MM.1S (cell line): ENCODE results near the gene TRAPPC3.

Source experiments
- DNase-seq: peaks from one replicate; pipeline ENCODE4 v3.0.0-alpha.2; 2015
- H2AFZ ChIP-seq: fragments of 300-600 bp; sonication (generic); 2 replicates; pipeline ENCODE4 v1.6.0; 2016; ENCODE audit warnings: antibody characterized with exemption, low read length
- H3F3A ChIP-seq: fragments of 300-600 bp; sonication (generic); 2 replicates; pipeline ENCODE4 v1.6.1; 2016; ENCODE audit warnings: mild to moderate bottlenecking, antibody characterized with exemption, low read length, moderate library complexity, mixed read lengths; ENCODE audit not compliant: insufficient read depth
- H3K27ac ChIP-seq: fragments of 300-600 bp; sonication (generic); 2 replicates; pipeline ENCODE4 v1.5.1; 2016; ENCODE audit warnings: mild to moderate bottlenecking, low read length
- H3K27me3 ChIP-seq: fragments of 300-600 bp; sonication (generic); replicated peaks from 2 replicates; pipeline ENCODE4 v1.6.0; 2016; ENCODE audit warnings: low read length; ENCODE audit not compliant: insufficient read depth
- H3K36me3 ChIP-seq: fragments of 300-600 bp; sonication (generic); replicated peaks from 2 replicates; pipeline ENCODE4 v1.6.1; 2016; ENCODE audit warnings: mild to moderate bottlenecking, low read length, mixed read lengths; ENCODE audit not compliant: insufficient read depth
- H3K4me1 ChIP-seq: fragments of 300-600 bp; sonication (generic); 2 replicates; pipeline ENCODE4 v1.6.1; 2016; ENCODE audit warnings: low read length, mixed read lengths
- H3K4me2 ChIP-seq: fragments of 300-600 bp; sonication (generic); 2 replicates; pipeline ENCODE4 v1.6.0; 2016; ENCODE audit warnings: low read depth, low read length
- H3K4me3 ChIP-seq: fragments of 300-600 bp; sonication (generic); 2 replicates; pipeline ENCODE4 v1.5.1; 2016; ENCODE audit warnings: low read length, mixed read lengths
- H3K79me2 ChIP-seq: fragments of 300-600 bp; sonication (generic); 2 replicates; pipeline ENCODE4 v1.6.1; 2016; ENCODE audit warnings: mixed run types, low read length, mixed read lengths
- H3K9ac ChIP-seq: fragments of 300-600 bp; sonication (generic); 2 replicates; pipeline ENCODE4 v1.6.1; 2016; ENCODE audit warnings: low read length, mixed read lengths
- H3K9me2 ChIP-seq: fragments of 300-600 bp; sonication (generic); replicated peaks from 2 replicates; pipeline ENCODE4 v1.6.1; 2016; ENCODE audit warnings: mild to moderate bottlenecking, low read length, mixed read lengths; ENCODE audit not compliant: insufficient read depth
- H3K9me3 ChIP-seq: fragments of 300-600 bp; sonication (generic); replicated peaks from 2 replicates; pipeline ENCODE4 v1.6.1; 2016; ENCODE audit warnings: mild to moderate bottlenecking, low read length, mixed read lengths; ENCODE audit not compliant: insufficient read depth
- H4K20me1 ChIP-seq: fragments of 300-600 bp; sonication (generic); 2 replicates; pipeline ENCODE4 v1.6.1; 2016; ENCODE audit warnings: mild to moderate bottlenecking, low read length, moderate library complexity, mixed read lengths; ENCODE audit not compliant: insufficient read depth
- CTCF ChIP-seq: fragments of 300-600 bp; sonication (generic); IDR thresholded peaks from 2 replicates; pipeline ENCODE4 v1.5.1; 2016; ENCODE audit warnings: antibody characterized with exemption, low read length, mixed read lengths
- EZH2 ChIP-seq: fragments of 300-600 bp; sonication (generic); optimal IDR thresholded peaks from 2 replicates; pipeline ENCODE3; 2017; ENCODE audit warnings: low read depth, mild to moderate bottlenecking, antibody characterized with exemption, low read length, mixed read lengths
- EZH2phosphoT487 ChIP-seq: fragments of 300-600 bp; sonication (generic); IDR thresholded peaks from 2 replicates; pipeline ENCODE4 v1.6.1; 2018; ENCODE audit warnings: antibody characterized with exemption, low read length

Gene TRAPPC3

GRCh38 chr1:36128126-36128904 is 21.0 kb downstream of the TRAPPC3 start:
- peaks cover 22% of the 10 kb centered on the region for H3K27me3 ChIP-seq
- no peaks in the 10 kb centered on the region for H3K36me3 ChIP-seq
- no peak overlapping the region for H3K4me3 ChIP-seq
- no peaks in the 10 kb centered on the region for H3K79me2 ChIP-seq
- H3K9me3 ChIP-seq, result no peaks in the 10 kb centered on the region
- H3K4me2 ChIP-seq, result no peak overlapping the region
- TF ChIP-seq CTCF, result no peak
- no peak for TF ChIP-seq EZH2phosphoT487
- no peak for TF ChIP-seq EZH2
- H4K20me1 ChIP-seq, result no peaks in the 10 kb centered on the region
- H3K9me2 ChIP-seq, result no peaks in the 10 kb centered on the region
- no peak for DNase-seq
- H3K27ac ChIP-seq, result no peak overlapping the region
- no peaks in the 10 kb centered on the region for H3F3A ChIP-seq
- H3K4me1 ChIP-seq, result no peaks in the 10 kb centered on the region
- no peak overlapping the region for H2AFZ ChIP-seq
- H3K9ac ChIP-seq, result no peak overlapping the region

GRCh38 chr1:36126797-36127500 is 22.3 kb downstream of the TRAPPC3 start:
- H3K9ac ChIP-seq, result no peak overlapping the region

DNA sequence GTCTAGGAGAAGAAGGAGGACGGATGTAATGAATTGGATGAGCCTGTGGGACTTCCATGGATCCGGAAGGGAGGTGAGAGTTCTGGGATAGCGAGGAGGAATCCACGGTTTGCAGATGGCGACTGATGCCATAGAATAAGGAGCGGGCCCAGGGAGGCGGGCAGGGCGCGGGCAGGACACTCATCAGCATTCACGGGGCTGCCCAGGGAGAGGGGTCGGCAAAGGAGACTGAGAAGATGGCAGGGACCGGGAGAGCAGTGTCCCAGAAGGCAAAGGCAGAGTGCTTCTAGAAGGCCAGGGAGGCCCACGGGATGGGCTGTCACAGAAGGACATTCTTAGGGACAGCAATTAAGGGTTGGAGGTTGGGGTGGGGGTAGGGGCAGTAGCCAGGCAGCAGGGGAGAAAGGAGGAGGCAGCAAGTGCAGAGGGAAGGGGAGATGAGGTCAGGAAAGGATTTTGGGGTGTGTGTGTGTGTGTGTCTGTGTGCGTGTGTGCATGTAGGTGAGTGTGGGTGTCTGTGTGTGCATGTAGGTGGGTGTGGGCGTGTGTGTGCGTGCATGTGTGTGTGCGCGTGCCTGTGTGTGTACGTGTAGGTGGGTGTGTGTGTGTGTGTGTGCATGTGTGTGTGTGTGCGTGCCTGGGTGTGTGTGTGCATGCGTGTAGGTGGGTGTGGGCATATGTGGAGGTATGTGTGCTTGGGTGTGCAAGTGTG is 23.1 kb downstream of the TRAPPC3 start:
- Histone ChIP-seq H4K20me1 (no peaks in the 10 kb centered on the region), H3K4me2 (no peak overlapping the region), H3K9me2 (no peaks in the 10 kb centered on the region), H3K27ac (no peak overlapping the region), H3K36me3 (no peaks in the 10 kb centered on the region), H3K27me3 (peaks cover 31% of the 10 kb centered on the region), H2AFZ (no peak overlapping the region), H3F3A (no peaks in the 10 kb centered on the region), H3K9me3 (no peaks in the 10 kb centered on the region), H3K9ac (no peak overlapping the region), H3K4me1 (no peaks in the 10 kb centered on the region), H3K79me2 (no peaks in the 10 kb centered on the region), H3K4me3 (no peak overlapping the region)
- no peak for DNase-seq
- no peak for TF ChIP-seq EZH2phosphoT487
- TF ChIP-seq EZH2, result no peak
- no peak for TF ChIP-seq CTCF

More at GRCh38 chr1:36126797-36127500, 22.3 kb downstream of the TRAPPC3 start:
- H3K79me2 ChIP-seq, result no peaks in the 10 kb centered on the region
- TF ChIP-seq CTCF (no peak), EZH2 (no peak), EZH2phosphoT487 (no peak)
- no peaks in the 10 kb centered on the region for H4K20me1 ChIP-seq
- H2AFZ ChIP-seq, result no peak overlapping the region
- peaks cover 31% of the 10 kb centered on the region for H3K27me3 ChIP-seq
- H3K4me1 ChIP-seq, result no peaks in the 10 kb centered on the region
- no peaks in the 10 kb centered on the region for H3K36me3 ChIP-seq
- no peak for DNase-seq
- no peaks in the 10 kb centered on the region for H3K9me2 ChIP-seq
- no peak overlapping the region for H3K27ac ChIP-seq
- no peak overlapping the region for H3K4me2 ChIP-seq
- no peaks in the 10 kb centered on the region for H3F3A ChIP-seq
- H3K9me3 ChIP-seq, result no peaks in the 10 kb centered on the region
- H3K4me3 ChIP-seq, result no peak overlapping the region
